ENCODE measurements around the gene MAPRE2.

The MAPRE2 gene

GRCh38 chr18:35050705-35051195, 9.5 kb downstream of the MAPRE2 start:
- no peaks in the 10 kb centered on the region for H3K27me3 ChIP-seq (ENCODE audit: control insufficient read depth, insufficient read depth, low read length)
- no peaks in the 10 kb centered on the region for H3K36me3 ChIP-seq (ENCODE audit: insufficient read depth, low read length)
- no peaks in the 10 kb centered on the region for H3K4me1 ChIP-seq (ENCODE audit: control insufficient read depth, insufficient read depth, low read length)
- H3K9me3 ChIP-seq (replicated peaks; ENCODE audit: low read length) = no peaks in the 10 kb centered on the region
- H3K9ac ChIP-seq (ENCODE audit: low read depth, low read length) = no peak overlapping the region
- H3K4me3 ChIP-seq (ENCODE audit: low read length) = no peak overlapping the region
- H3K4me2 ChIP-seq (ENCODE audit: low read length) = peak overlapping the region; percentile 43

- Histone ChIP-seq H3K4me2 (ENCODE audit: low read length) (no peak overlapping the region), H3K4me1 (ENCODE audit: control insufficient read depth, insufficient read depth, low read length) (no peaks in the 10 kb centered on the region), H3K9ac (ENCODE audit: low read depth, low read length) (no peak overlapping the region)
Measured at GRCh38 chr18:35051641-35052377, 10.6 kb downstream of the MAPRE2 start.

GRCh38 chr18:35054401-35054800, 13.2 kb downstream of the MAPRE2 start:
- Histone ChIP-seq H3K4me1 (ENCODE audit: control insufficient read depth, insufficient read depth, low read length) (no peaks in the 10 kb centered on the region), H3K4me3 (ENCODE audit: low read length) (no peak overlapping the region), H3K9ac (ENCODE audit: low read depth, low read length) (no peak overlapping the region), H3K4me2 (ENCODE audit: low read length) (no peak overlapping the region), H3K27me3 (ENCODE audit: control insufficient read depth, insufficient read depth, low read length) (no peaks in the 10 kb centered on the region), H3K9me3 (replicated peaks; ENCODE audit: low read length) (no peaks in the 10 kb centered on the region), H3K36me3 (ENCODE audit: insufficient read depth, low read length) (no peaks in the 10 kb centered on the region)

More at GRCh38 chr18:35051641-35052377, 10.6 kb downstream of the MAPRE2 start:
- H3K4me3 ChIP-seq (ENCODE audit: low read length) = no peak overlapping the region
- H3K27me3 ChIP-seq (ENCODE audit: control insufficient read depth, insufficient read depth, low read length) = no peaks in the 10 kb centered on the region
- H3K9me3 ChIP-seq (replicated peaks; ENCODE audit: low read length) = no peaks in the 10 kb centered on the region
- H3K36me3 ChIP-seq (ENCODE audit: insufficient read depth, low read length) = no peaks in the 10 kb centered on the region

- no peak overlapping the region for H3K4me3 ChIP-seq (ENCODE audit: low read length)
- H3K9me3 ChIP-seq (replicated peaks; ENCODE audit: low read length) = no peaks in the 10 kb centered on the region
- no peaks in the 10 kb centered on the region for H3K36me3 ChIP-seq (ENCODE audit: insufficient read depth, low read length)
- no peak overlapping the region for H3K4me2 ChIP-seq (ENCODE audit: low read length)
- no peaks in the 10 kb centered on the region for H3K27me3 ChIP-seq (ENCODE audit: control insufficient read depth, insufficient read depth, low read length)
- no peaks in the 10 kb centered on the region for H3K4me1 ChIP-seq (ENCODE audit: control insufficient read depth, insufficient read depth, low read length)
- H3K9ac ChIP-seq (ENCODE audit: low read depth, low read length) = no peak overlapping the region
Measured at GRCh38 chr18:35055105-35055504, 13.9 kb downstream of the MAPRE2 start.

GRCh38 chr18:35055726-35056125, 14.5 kb downstream of the MAPRE2 start:
- no peak overlapping the region for H3K4me3 ChIP-seq (ENCODE audit: low read length)
- H3K9ac ChIP-seq (ENCODE audit: low read depth, low read length) = no peak overlapping the region
- no peaks in the 10 kb centered on the region for H3K9me3 ChIP-seq (replicated peaks; ENCODE audit: low read length)
- no peaks in the 10 kb centered on the region for H3K36me3 ChIP-seq (ENCODE audit: insufficient read depth, low read length)
- H3K4me2 ChIP-seq (ENCODE audit: low read length) = no peak overlapping the region
- no peaks in the 10 kb centered on the region for H3K4me1 ChIP-seq (ENCODE audit: control insufficient read depth, insufficient read depth, low read length)
- H3K27me3 ChIP-seq (ENCODE audit: control insufficient read depth, insufficient read depth, low read length) = no peaks in the 10 kb centered on the region

- no peaks in the 10 kb centered on the region for H3K9me3 ChIP-seq (replicated peaks; ENCODE audit: low read length)
Measured at GRCh38 chr18:35059280-35059927, 18.2 kb downstream of the MAPRE2 start.

GRCh38 chr18:35060122-35060815, 19.1 kb downstream of the MAPRE2 start:
- no peaks in the 10 kb centered on the region for H3K4me1 ChIP-seq (ENCODE audit: control insufficient read depth, insufficient read depth, low read length)
- no peak overlapping the region for H3K9ac ChIP-seq (ENCODE audit: low read depth, low read length)
- H3K4me3 ChIP-seq (ENCODE audit: low read length) = no peak overlapping the region
- no peaks in the 10 kb centered on the region for H3K27me3 ChIP-seq (ENCODE audit: control insufficient read depth, insufficient read depth, low read length)
- H3K36me3 ChIP-seq (ENCODE audit: insufficient read depth, low read length) = no peaks in the 10 kb centered on the region
- H3K9me3 ChIP-seq (replicated peaks; ENCODE audit: low read length) = no peaks in the 10 kb centered on the region
- no peak overlapping the region for H3K4me2 ChIP-seq (ENCODE audit: low read length)

More at GRCh38 chr18:35059280-35059927, 18.2 kb downstream of the MAPRE2 start:
- Histone ChIP-seq H3K4me3 (ENCODE audit: low read length) (no peak overlapping the region), H3K36me3 (ENCODE audit: insufficient read depth, low read length) (no peaks in the 10 kb centered on the region), H3K4me2 (ENCODE audit: low read length) (no peak overlapping the region), H3K9ac (ENCODE audit: low read depth, low read length) (no peak overlapping the region), H3K27me3 (ENCODE audit: control insufficient read depth, insufficient read depth, low read length) (no peaks in the 10 kb centered on the region), H3K4me1 (ENCODE audit: control insufficient read depth, insufficient read depth, low read length) (no peaks in the 10 kb centered on the region)

GRCh38 chr18:35061336-35061735, 20.1 kb downstream of the MAPRE2 start:
- Histone ChIP-seq H3K27me3 (ENCODE audit: control insufficient read depth, insufficient read depth, low read length) (no peaks in the 10 kb centered on the region), H3K36me3 (ENCODE audit: insufficient read depth, low read length) (no peaks in the 10 kb centered on the region), H3K4me3 (ENCODE audit: low read length) (no peak overlapping the region), H3K4me1 (ENCODE audit: control insufficient read depth, insufficient read depth, low read length) (no peaks in the 10 kb centered on the region), H3K9ac (ENCODE audit: low read depth, low read length) (no peak overlapping the region), H3K9me3 (replicated peaks; ENCODE audit: low read length) (no peaks in the 10 kb centered on the region), H3K4me2 (ENCODE audit: low read length) (no peak overlapping the region)

- H3K36me3 ChIP-seq (ENCODE audit: insufficient read depth, low read length) = no peaks in the 10 kb centered on the region
- no peaks in the 10 kb centered on the region for H3K4me1 ChIP-seq (ENCODE audit: control insufficient read depth, insufficient read depth, low read length)
- H3K4me2 ChIP-seq (ENCODE audit: low read length) = no peak overlapping the region
- H3K4me3 ChIP-seq (ENCODE audit: low read length) = no peak overlapping the region
- no peaks in the 10 kb centered on the region for H3K9me3 ChIP-seq (replicated peaks; ENCODE audit: low read length)
- no peak overlapping the region for H3K9ac ChIP-seq (ENCODE audit: low read depth, low read length)
- no peaks in the 10 kb centered on the region for H3K27me3 ChIP-seq (ENCODE audit: control insufficient read depth, insufficient read depth, low read length)
Measured at GRCh38 chr18:35061804-35062203, 20.6 kb downstream of the MAPRE2 start.

GRCh38 chr18:35062408-35062807, 21.2 kb downstream of the MAPRE2 start:
- Histone ChIP-seq H3K4me3 (ENCODE audit: low read length) (no peak overlapping the region), H3K27me3 (ENCODE audit: control insufficient read depth, insufficient read depth, low read length) (no peaks in the 10 kb centered on the region), H3K4me2 (ENCODE audit: low read length) (no peak overlapping the region), H3K4me1 (ENCODE audit: control insufficient read depth, insufficient read depth, low read length) (no peaks in the 10 kb centered on the region), H3K9me3 (replicated peaks; ENCODE audit: low read length) (no peaks in the 10 kb centered on the region), H3K36me3 (ENCODE audit: insufficient read depth, low read length) (no peaks in the 10 kb centered on the region), H3K9ac (ENCODE audit: low read depth, low read length) (no peak overlapping the region)

- H3K4me2 ChIP-seq (ENCODE audit: low read length) = no peak overlapping the region
- H3K27me3 ChIP-seq (ENCODE audit: control insufficient read depth, insufficient read depth, low read length) = no peaks in the 10 kb centered on the region
- no peaks in the 10 kb centered on the region for H3K4me1 ChIP-seq (ENCODE audit: control insufficient read depth, insufficient read depth, low read length)
- no peak overlapping the region for H3K9ac ChIP-seq (ENCODE audit: low read depth, low read length)
- no peaks in the 10 kb centered on the region for H3K36me3 ChIP-seq (ENCODE audit: insufficient read depth, low read length)
- H3K4me3 ChIP-seq (ENCODE audit: low read length) = no peak overlapping the region
- H3K9me3 ChIP-seq (replicated peaks; ENCODE audit: low read length) = no peaks in the 10 kb centered on the region
Measured at GRCh38 chr18:35063875-35064690, 22.9 kb downstream of the MAPRE2 start.

All from skeletal muscle satellite cell (primary cell).